Measurements from ENCODE around the gene MTHFSD. TPM values are rescaled to one million over a fixed set of nuclear protein-coding genes. Genes with fewer than 3 reads are reported as not detected.

The MTHFSD gene
- total and polyA plus RNA-seq, 2 experiments from 2014 or later = 11.5 to 21.5 TPM

- Histone ChIP-seq H2AFZ (no peak overlapping the region), H3K9me2 (replicated peaks; ENCODE audit: insufficient read depth) (no peaks in the 10 kb centered on the region), H3K4me3 (no peak overlapping the region), H3K9me3 (ENCODE audit: low read depth) (no peaks in the 10 kb centered on the region), H3K27ac (no peak overlapping the region), H3K4me2 (no peak overlapping the region), H3K79me2 (no peaks in the 10 kb centered on the region), H3K27me3 (peaks cover 18% of the 10 kb centered on the region), H3K36me3 (replicated peaks; ENCODE audit: insufficient read depth, low read depth) (no peaks in the 10 kb centered on the region), H3K4me1 (ENCODE audit: insufficient read depth) (peaks cover 6% of the 10 kb centered on the region), H4K20me1 (ENCODE audit: insufficient read depth, poor library complexity, severe bottlenecking) (no peaks in the 10 kb centered on the region)
- WGBS (ENCODE audit: low lambda C conversion rate, missing lambda C conversion rate) = 89% methylated on average over 16 of the region's 16 CpGs
- DNase-seq (ENCODE audit: low spot score) = no peak
- TF ChIP-seq, protein P1, sequence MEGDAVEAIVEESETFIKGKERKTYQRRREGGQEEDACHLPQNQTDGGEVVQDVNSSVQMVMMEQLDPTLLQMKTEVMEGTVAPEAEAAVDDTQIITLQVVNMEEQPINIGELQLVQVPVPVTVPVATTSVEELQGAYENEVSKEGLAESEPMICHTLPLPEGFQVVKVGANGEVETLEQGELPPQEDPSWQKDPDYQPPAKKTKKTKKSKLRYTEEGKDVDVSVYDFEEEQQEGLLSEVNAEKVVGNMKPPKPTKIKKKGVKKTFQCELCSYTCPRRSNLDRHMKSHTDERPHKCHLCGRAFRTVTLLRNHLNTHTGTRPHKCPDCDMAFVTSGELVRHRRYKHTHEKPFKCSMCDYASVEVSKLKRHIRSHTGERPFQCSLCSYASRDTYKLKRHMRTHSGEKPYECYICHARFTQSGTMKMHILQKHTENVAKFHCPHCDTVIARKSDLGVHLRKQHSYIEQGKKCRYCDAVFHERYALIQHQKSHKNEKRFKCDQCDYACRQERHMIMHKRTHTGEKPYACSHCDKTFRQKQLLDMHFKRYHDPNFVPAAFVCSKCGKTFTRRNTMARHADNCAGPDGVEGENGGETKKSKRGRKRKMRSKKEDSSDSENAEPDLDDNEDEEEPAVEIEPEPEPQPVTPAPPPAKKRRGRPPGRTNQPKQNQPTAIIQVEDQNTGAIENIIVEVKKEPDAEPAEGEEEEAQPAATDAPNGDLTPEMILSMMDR (IDR thresholded peaks at IDR 0.05; ENCODE audit: poor library complexity) = no peak
- no peak for TF ChIP-seq EZH2phosphoT487 (IDR thresholded peaks at IDR 0.05; ENCODE audit: low read depth, severe bottlenecking, unreplicated experiment)
- no peak for TF ChIP-seq EZH2 (IDR thresholded peaks at IDR 0.05; ENCODE audit: borderline replicate concordance)
These were observed 32.4 kb downstream of the MTHFSD start for GRCh38 chr16:86522634-86523033.

GRCh38 chr16:86521236-86522197 lies 33.5 kb downstream of the MTHFSD start:
- Histone ChIP-seq H3K4me3 (no peak overlapping the region), H4K20me1 (ENCODE audit: insufficient read depth, poor library complexity, severe bottlenecking) (peaks cover 1% of the 10 kb centered on the region), H3K36me3 (replicated peaks; ENCODE audit: insufficient read depth, low read depth) (no peaks in the 10 kb centered on the region), H3K9me3 (ENCODE audit: low read depth) (no peaks in the 10 kb centered on the region), H3K27me3 (peaks cover 28% of the 10 kb centered on the region), H3K79me2 (peaks cover 9% of the 10 kb centered on the region), H3K4me1 (ENCODE audit: insufficient read depth) (peaks cover 16% of the 10 kb centered on the region), H2AFZ (no peak overlapping the region), H3K9me2 (replicated peaks; ENCODE audit: insufficient read depth) (no peaks in the 10 kb centered on the region), H3K4me2 (no peak overlapping the region), H3K27ac (no peak overlapping the region)
- WGBS (ENCODE audit: low lambda C conversion rate, missing lambda C conversion rate) = 89% methylated on average over 35 of the region's 35 CpGs
- TF ChIP-seq EZH2phosphoT487 (IDR thresholded peaks at IDR 0.05; ENCODE audit: low read depth, severe bottlenecking, unreplicated experiment) = no peak
- TF ChIP-seq EZH2 (IDR thresholded peaks at IDR 0.05; ENCODE audit: borderline replicate concordance) = no peak
- TF ChIP-seq, protein P1 (IDR thresholded peaks at IDR 0.05; ENCODE audit: poor library complexity) = no peak
- DNase-seq (ENCODE audit: low spot score) = no peak

- Histone ChIP-seq H3K27me3 (peaks cover 37% of the 10 kb centered on the region), H3K4me2 (peak overlapping the region; percentile 69), H3K79me2 (peaks cover 19% of the 10 kb centered on the region), H3K4me1 (ENCODE audit: insufficient read depth) (peaks cover 21% of the 10 kb centered on the region), H3K9me3 (ENCODE audit: low read depth) (no peaks in the 10 kb centered on the region), H3K27ac (no peak overlapping the region), H2AFZ (no peak overlapping the region), H3K9me2 (replicated peaks; ENCODE audit: insufficient read depth) (no peaks in the 10 kb centered on the region), H4K20me1 (ENCODE audit: insufficient read depth, poor library complexity, severe bottlenecking) (peaks cover 4% of the 10 kb centered on the region), H3K4me3 (no peak overlapping the region), H3K36me3 (replicated peaks; ENCODE audit: insufficient read depth, low read depth) (no peaks in the 10 kb centered on the region)
- no peak for TF ChIP-seq EZH2phosphoT487 (IDR thresholded peaks at IDR 0.05; ENCODE audit: low read depth, severe bottlenecking, unreplicated experiment)
- TF ChIP-seq EZH2 (IDR thresholded peaks at IDR 0.05; ENCODE audit: borderline replicate concordance) = no peak
- TF ChIP-seq, protein P1 (IDR thresholded peaks at IDR 0.05; ENCODE audit: poor library complexity) = no peak
- no peak for DNase-seq (ENCODE audit: low spot score)
- 65% methylated on average over 30 of the region's 30 CpGs for WGBS (ENCODE audit: low lambda C conversion rate, missing lambda C conversion rate)
These were observed 34.5 kb downstream of the MTHFSD start for GRCh38 chr16:86520317-86521210.
